CD4-positive, alpha-beta T cell (primary cell): Measurements from ENCODE around the gene PRR3. TPM values are rescaled to one million over a fixed set of nuclear protein-coding genes. Genes with fewer than 3 reads are reported as not detected.

ENCODE experiments used
- ATAC-seq: fragments of 200-7000 bp; cut with Tn5 transposase; one replicate; pipeline ENCODE4 v1.10.0; 2022; ENCODE audit warnings: mild to moderate bottlenecking; ENCODE audit not compliant: poor library complexity
- CTCF ChIA-PET: fragments of 350-600 bp; sonication (Branson Sonifier 250); formaldehyde crosslinking; loops from one replicate; lab custom pipeline; 2021; ENCODE audit warnings: antibody characterized with exemption, inconsistent platforms; lab: Charles Lee
- POLR2A ChIA-PET: fragments of 350-600 bp; sonication (Branson Sonifier 250); formaldehyde crosslinking; loops from one replicate; lab custom pipeline; 2021; ENCODE audit warnings: antibody characterized with exemption, inconsistent platforms; lab: Charles Lee
- DNase-seq, 14 experiments: peaks; one replicate each; pipeline ENCODE4 v3.0.0-alpha.2; 2013 to 2020; ENCODE audit warnings: mixed read lengths in 2 of 14
- H3K27ac ChIP-seq, 2 donors: one replicate each; pipeline versions ENCODE4 v1.5.1 to v1.7.0; 2013; ENCODE audit warnings: low read length in 2 of 2, low read depth in 1 of 2, mild to moderate bottlenecking in 1 of 2
- H3K27me3 ChIP-seq, 2 experiments: 1 replicate in 1 of 2; 2 replicates in 1 of 2; pipeline versions ENCODE4 v1.6.1 to v1.7.0; 2013; ENCODE audit warnings: low read length in 2 of 2, control low read depth in 1 of 2, mild to moderate bottlenecking in 1 of 2, moderate library complexity in 1 of 2; ENCODE audit not compliant: insufficient read depth in 2 of 2, control insufficient read depth in 1 of 2
- H3K36me3 ChIP-seq: one replicate; pipeline ENCODE4 v1.6.1; 2013; ENCODE audit warnings: low read length, control low read depth; ENCODE audit not compliant: insufficient read depth
- H3K4me1 ChIP-seq: one replicate; pipeline ENCODE4 v1.6.1; 2013; ENCODE audit warnings: low read length, control low read depth; ENCODE audit not compliant: insufficient read depth
- H3K4me3 ChIP-seq: one replicate; pipeline ENCODE4 v1.5.1; 2013; ENCODE audit warnings: mild to moderate bottlenecking, low read length, moderate library complexity
- H3K9me3 ChIP-seq, 2 experiments: 1 replicate in 1 of 2; 2 replicates in 1 of 2; pipeline versions ENCODE4 v1.6.1 to v1.7.0; 2013; ENCODE audit warnings: low read length in 2 of 2, mild to moderate bottlenecking in 2 of 2, control low read depth in 1 of 2, moderate library complexity in 1 of 2; ENCODE audit not compliant: control insufficient read depth in 1 of 2, insufficient read depth in 1 of 2
- H3K27ac Mint-ChIP-seq: one replicate; pipeline ENCODE4 v1.8.0; 2020; ENCODE audit warnings: mixed read lengths
- H3K27me3 Mint-ChIP-seq: one replicate; pipeline ENCODE4 v1.8.0; 2021; ENCODE audit warnings: mixed read lengths
- H3K36me3 Mint-ChIP-seq: one replicate; pipeline ENCODE4 v1.8.0; 2021; ENCODE audit warnings: low read depth, mixed read lengths
- H3K4me1 Mint-ChIP-seq: one replicate; pipeline ENCODE4 v1.8.0; 2021; ENCODE audit warnings: low read depth, mixed read lengths
- H3K4me3 Mint-ChIP-seq: one replicate; pipeline ENCODE4 v1.8.0; 2020; ENCODE audit warnings: mild to moderate bottlenecking, mixed read lengths
- H3K9me3 Mint-ChIP-seq: one replicate; pipeline ENCODE4 v1.8.0; 2020; ENCODE audit warnings: mixed read lengths
- CTCF ChIP-seq: fragments of 200-600 bp; IDR thresholded peaks from one replicate; pipeline ENCODE4 v1.8.0; 2022; ENCODE audit warnings: antibody characterized with exemption, mild to moderate bottlenecking
- intact Hi-C, 2 experiments: fragments of 100-400 bp; cut with DNase I in 1 of 2; cut with micrococcal nuclease in 1 of 2; formaldehyde crosslinking; loops; one replicate each; pipeline versions ENCODE4 v1.15.1 to v1.9.0; 2023 to 2025; cut with DNase I, micrococcal nuclease
- total RNA-seq, 174 experiments: library from RNA in 2 of 174; stranded (reverse) in 2 of 174; gene quantifications; one replicate each; pipeline ENCODE4 v1.2.3 and lab custom pipeline; 2021 to 2026

The PRR3 gene
- total RNA-seq, 2 experiments from 2014 or later, result 10.3 to 13.2 TPM

DNA sequence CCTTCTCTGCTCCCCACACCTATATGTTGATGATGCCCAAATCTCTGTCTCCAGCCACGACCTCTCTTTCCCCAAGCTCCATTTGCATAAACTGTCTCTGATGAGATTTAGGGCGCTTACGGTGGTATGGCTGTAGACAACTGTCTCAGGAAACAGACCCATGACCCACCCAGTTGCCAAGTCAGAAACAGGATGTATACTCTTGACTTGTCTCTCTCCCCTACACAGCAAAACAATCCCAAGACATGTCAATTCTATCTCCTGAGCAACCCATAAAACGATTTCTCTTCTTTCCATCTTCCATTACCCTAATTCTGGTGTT is 14.7 kb upstream of the PRR3 start:
- Histone ChIP-seq H3K9me3 (no peaks in the 10 kb centered on the region), H3K27ac (peak overlapping the region; percentile 52 to 68), H3K4me1 (peaks cover 33% of the 10 kb centered on the region), H3K27me3 (no peaks in the 10 kb centered on the region), H3K36me3 (peaks cover 16% of the 10 kb centered on the region), H3K4me3 (peak overlapping the region; percentile 53)
- no peak for TF ChIP-seq CTCF
- peak overlapping the region; percentile 86 for H3K4me3 Mint-ChIP-seq
- ChIA-PET CTCF (interaction anchor here (0.6 to 7.3 kb wide), 23 partner anchors 10 to 956 kb away, joined by 3 to 144 read pairs (median 8); partner anchors contain the start of genes ABCF1, GNL1, MDC1 and PRR3), POLR2A (interaction anchor here (0.7 to 8.6 kb wide), 30 partner anchors 9 to 1161 kb away, joined by 3 to 120 read pairs (median 8); partner anchors contain the start of genes ABCF1, ABHD16A, C6orf136 and DHX16)
- intact Hi-C loops, result loop anchor here (2.0 to 5.0 kb wide), 3 partner anchors 14 to 180 kb away; partner anchors contain the start of genes DHX16 (in 1 of the 2), GNL1 (in 1 of the 2), PRR3 (in 1 of the 2) and TUBB (in 1 of the 2)
- ATAC-seq, result peak; percentile 68
- H3K27me3 Mint-ChIP-seq, result no peaks in the 10 kb centered on the region
- H3K27ac Mint-ChIP-seq, result peak overlapping the region; percentile 91
- peak in 9 of 14 experiments; percentile 31 to 74 (median 45) for DNase-seq
- H3K4me1 Mint-ChIP-seq, result peaks cover 36% of the 10 kb centered on the region
- no peaks in the 10 kb centered on the region for H3K9me3 Mint-ChIP-seq
- peaks cover 14% of the 10 kb centered on the region for H3K36me3 Mint-ChIP-seq

GRCh38 chr6:30542915-30543314 is 14.2 kb upstream of the PRR3 start:
- Histone ChIP-seq H3K36me3 (peaks cover 20% of the 10 kb centered on the region), H3K27ac (peak overlapping the region; percentile 52 to 68), H3K4me3 (no peak overlapping the region), H3K9me3 (no peaks in the 10 kb centered on the region), H3K4me1 (peaks cover 33% of the 10 kb centered on the region), H3K27me3 (no peaks in the 10 kb centered on the region)
- peaks cover 36% of the 10 kb centered on the region for H3K4me1 Mint-ChIP-seq
- CTCF ChIA-PET, result interaction anchor here (0.6 to 7.3 kb wide), 14 partner anchors 10 to 188 kb away, joined by 3 to 144 read pairs (median 12); partner anchors contain the start of genes GNL1, MDC1 and PRR3
- no peaks in the 10 kb centered on the region for H3K27me3 Mint-ChIP-seq
- ATAC-seq (no peak), DNase-seq (no peak)
- H3K4me3 Mint-ChIP-seq, result peak overlapping the region; percentile 86
- no peak for TF ChIP-seq CTCF
- H3K27ac Mint-ChIP-seq, result peak overlapping the region; percentile 91
- H3K36me3 Mint-ChIP-seq, result peaks cover 14% of the 10 kb centered on the region
- intact Hi-C loops, result loop anchor here (2.0 to 5.0 kb wide), 3 partner anchors 14 to 179 kb away; partner anchors contain the start of genes DHX16 (in 1 of the 2), GNL1 (in 1 of the 2), PRR3 (in 1 of the 2) and TUBB (in 1 of the 2)
- H3K9me3 Mint-ChIP-seq, result no peaks in the 10 kb centered on the region
- POLR2A ChIA-PET, result interaction anchor here (0.6 to 8.6 kb wide), 18 partner anchors 11 to 1160 kb away, joined by 3 to 120 read pairs (median 14); partner anchors contain the start of genes ABCF1, ABHD16A, GNL1 and MRPS18B

- Histone ChIP-seq H3K27ac (peak overlapping the region; percentile 40 to 68), H3K36me3 (peaks cover 28% of the 10 kb centered on the region), H3K9me3 (no peaks in the 10 kb centered on the region), H3K4me3 (no peak overlapping the region), H3K27me3 (no peaks in the 10 kb centered on the region), H3K4me1 (peaks cover 33% of the 10 kb centered on the region)
- peak; percentile 33 for ATAC-seq
- peak in 8 of 14 experiments; percentile 19 to 75 (median 54) for DNase-seq
- peaks cover 36% of the 10 kb centered on the region for H3K4me1 Mint-ChIP-seq
- peak overlapping the region; percentile 55 for H3K4me3 Mint-ChIP-seq
- intact Hi-C loops, result loop anchor here (1.0 to 5.0 kb wide), 6 partner anchors 13 to 187 kb away; partner anchors contain the start of genes ABCF1 (in 1 of the 2), DHX16 (in 1 of the 2), GNL1 (in 1 of the 2) and PRR3 (in 1 of the 2)
- H3K36me3 Mint-ChIP-seq, result peaks cover 23% of the 10 kb centered on the region
- no peak for TF ChIP-seq CTCF
- no peaks in the 10 kb centered on the region for H3K9me3 Mint-ChIP-seq
- POLR2A ChIA-PET, result interaction anchor here (0.5 to 8.6 kb wide), 10 partner anchors 13 to 542 kb away, joined by 3 to 120 read pairs (median 19); partner anchors contain the start of genes ABCF1, GNL1 and PRR3
- CTCF ChIA-PET, result interaction anchor here (0.6 to 7.3 kb wide), 21 partner anchors 8 to 615 kb away, joined by 3 to 144 read pairs (median 7); partner anchors contain the start of genes ABCF1, DHX16, GNL1 and PRR3
- H3K27me3 Mint-ChIP-seq, result no peaks in the 10 kb centered on the region
- H3K27ac Mint-ChIP-seq, result peak overlapping the region; percentile 91
These were observed 13.3 kb upstream of the PRR3 start for GRCh38 chr6:30543821-30544220.
